ENCODE data around the gene MTMR11.
A peak's percentile ranks its signal among the peaks of the same experiment; 100 is the strongest.
"Not testable (repeated sequence)": the region's sequence is repeated elsewhere in the genome, so short reads cannot be mapped to it uniquely, and the experiment has no call there.

Gene MTMR11

DNA sequence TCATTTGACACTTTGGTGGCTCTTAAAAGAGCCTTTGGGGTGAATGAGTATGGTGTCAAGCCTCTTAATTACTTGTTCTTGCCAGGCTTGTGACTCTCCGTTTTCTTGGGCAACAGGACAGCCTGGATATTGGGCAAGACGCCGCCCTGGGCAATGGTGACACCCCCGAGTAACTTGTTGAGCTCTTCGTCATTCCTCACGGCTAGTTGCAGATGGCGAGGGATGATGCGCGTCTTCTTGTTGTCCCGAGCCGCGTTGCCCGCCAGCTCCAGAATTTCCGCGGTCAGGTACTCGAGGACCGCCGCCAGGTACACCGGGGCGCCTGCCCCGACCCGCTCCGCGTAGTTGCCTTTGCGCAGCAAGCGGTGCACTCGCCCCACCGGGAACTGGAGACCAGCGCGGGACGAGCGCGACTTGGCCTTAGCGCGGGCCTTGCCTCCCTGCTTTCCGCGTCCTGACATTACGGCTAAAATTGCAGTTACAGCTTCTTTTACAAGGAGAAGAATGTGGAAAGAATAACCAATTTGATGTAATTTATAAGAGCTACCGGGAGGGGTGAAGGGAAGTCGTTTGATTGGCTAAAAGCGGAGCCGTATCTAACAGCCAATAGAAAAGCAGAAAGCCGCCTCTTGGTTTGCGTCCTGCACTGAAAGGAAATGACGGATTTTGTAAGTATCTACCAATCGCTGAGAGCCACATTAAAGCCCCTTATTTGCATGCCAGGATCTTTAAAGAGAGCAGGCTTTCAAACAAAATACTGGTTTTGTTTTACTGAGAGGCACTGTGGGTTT lies 49.0 kb downstream of the MTMR11 start:
- POLR2A ChIA-PET: interaction anchor here (0.7 to 5.4 kb wide), 46 partner anchors 9 to 691 kb away, joined by 3 to 133 read pairs (median 5); partner anchors contain the start of genes BOLA1, MCL1, MTMR11 and OTUD7B
- CTCF ChIA-PET: interaction anchor here (0.6 to 1.0 kb wide), 3 partner anchors 54 to 758 kb away, joined by 3 read pairs; no protein-coding TSS in a partner anchor
- TF ChIP-seq, protein P1, sequence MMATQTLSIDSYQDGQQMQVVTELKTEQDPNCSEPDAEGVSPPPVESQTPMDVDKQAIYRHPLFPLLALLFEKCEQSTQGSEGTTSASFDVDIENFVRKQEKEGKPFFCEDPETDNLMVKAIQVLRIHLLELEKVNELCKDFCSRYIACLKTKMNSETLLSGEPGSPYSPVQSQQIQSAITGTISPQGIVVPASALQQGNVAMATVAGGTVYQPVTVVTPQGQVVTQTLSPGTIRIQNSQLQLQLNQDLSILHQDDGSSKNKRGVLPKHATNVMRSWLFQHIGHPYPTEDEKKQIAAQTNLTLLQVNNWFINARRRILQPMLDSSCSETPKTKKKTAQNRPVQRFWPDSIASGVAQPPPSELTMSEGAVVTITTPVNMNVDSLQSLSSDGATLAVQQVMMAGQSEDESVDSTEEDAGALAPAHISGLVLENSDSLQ (IDR thresholded peaks at IDR 0.05): peak; percentile 15
- TF ChIP-seq FOXM1 (IDR thresholded peaks at IDR 0.05; ENCODE audit: borderline replicate concordance) (no peak), L3MBTL2 (conservative IDR thresholded peaks at IDR 0.05) (peak; percentile 26; the same call in 1 of the 2 replicates)
- DNase-seq (ENCODE audit: extremely low spot score): peak; percentile 76

DNA sequence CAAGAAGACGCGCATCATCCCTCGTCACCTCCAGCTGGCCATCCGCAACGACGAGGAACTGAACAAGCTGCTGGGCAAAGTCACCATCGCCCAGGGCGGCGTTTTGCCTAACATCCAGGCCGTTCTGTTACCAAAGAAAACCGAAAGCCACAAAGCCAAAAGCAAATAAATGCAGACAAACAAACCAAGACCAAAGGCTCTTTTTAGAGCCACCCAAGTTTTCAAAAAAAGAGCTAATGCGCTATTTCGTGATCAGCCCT lies 49.6 kb downstream of the MTMR11 start:
- ChIA-PET POLR2A (interaction anchor here (0.7 to 5.4 kb wide), 44 partner anchors 10 to 692 kb away, joined by 3 to 133 read pairs (median 5); partner anchors contain the start of genes BOLA1, MCL1, MTMR11 and OTUD7B), CTCF (interaction anchor here (0.9 to 1.0 kb wide), 2 partner anchors 37 to 55 kb away, joined by 3 to 4 read pairs; no protein-coding TSS in a partner anchor)
- DNase-seq (ENCODE audit: extremely low spot score): not testable (repeated sequence)

DNA sequence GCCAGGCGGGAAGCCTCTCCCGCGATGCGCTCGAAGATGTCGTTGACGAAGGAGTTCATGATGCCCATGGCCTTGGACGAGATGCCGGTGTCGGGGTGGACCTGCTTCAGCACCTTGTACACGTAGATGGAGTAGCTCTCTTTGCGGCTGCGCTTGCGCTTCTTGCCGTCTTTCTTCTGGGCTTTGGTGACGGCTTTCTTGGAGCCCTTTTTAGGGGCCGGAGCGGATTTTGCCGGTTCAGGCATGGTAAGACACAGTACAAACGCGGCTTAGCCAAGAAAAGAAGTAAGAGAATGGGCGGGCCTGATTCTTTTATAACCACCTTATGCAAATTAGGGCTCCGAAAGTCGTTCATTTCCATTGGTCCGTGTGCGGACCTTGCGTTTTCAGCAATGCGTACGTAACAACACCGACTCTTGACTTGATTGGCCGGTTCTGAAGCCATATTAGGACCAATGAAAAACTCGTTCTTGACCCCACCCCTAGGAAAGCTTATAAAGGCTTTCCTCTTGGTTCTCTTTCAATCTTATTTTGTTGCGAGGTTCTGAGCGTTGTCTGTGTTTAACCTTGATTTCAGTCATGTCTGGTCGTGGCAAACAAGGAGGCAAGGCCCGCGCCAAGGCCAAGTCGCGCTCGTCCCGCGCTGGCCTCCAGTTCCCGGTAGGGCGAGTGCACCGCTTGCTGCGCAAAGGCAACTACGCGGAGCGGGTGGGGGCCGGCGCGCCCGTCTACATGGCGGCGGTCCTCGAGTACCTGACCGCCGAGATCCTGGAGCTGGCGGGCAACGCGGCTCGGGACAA lies 50.1 kb downstream of the MTMR11 start:
- POLR2A ChIA-PET: interaction anchor here (0.6 to 5.4 kb wide), 46 partner anchors 10 to 693 kb away, joined by 3 to 133 read pairs (median 4); partner anchors contain the start of genes BOLA1, MCL1, MTMR11 and OTUD7B
- peak; percentile 91 for DNase-seq (ENCODE audit: extremely low spot score)
- peak; percentile 74 for TF ChIP-seq NFRKB (IDR thresholded peaks at IDR 0.05)
- TF ChIP-seq FOXA1 (IDR thresholded peaks at IDR 0.05): no peak
- TF ChIP-seq ARNT (IDR thresholded peaks at IDR 0.05): no peak
- TF ChIP-seq HDGF (IDR thresholded peaks at IDR 0.05; ENCODE audit: borderline replicate concordance): no peak
- TF ChIP-seq CTBP1 (IDR thresholded peaks at IDR 0.05; ENCODE audit: borderline replicate concordance): no peak
- TF ChIP-seq, protein P1 (IDR thresholded peaks at IDR 0.05): peak; percentile 48
- TF ChIP-seq ELF4 (IDR thresholded peaks at IDR 0.05): peak; percentile 90
- peak; percentile 87 for TF ChIP-seq L3MBTL2 (conservative IDR thresholded peaks at IDR 0.05)
- no peak for TF ChIP-seq SP1 (IDR thresholded peaks at IDR 0.05)
- CTCF ChIA-PET: interaction anchor here (0.9 to 1.1 kb wide), 3 partner anchors 37 to 300 kb away, joined by 3 to 4 read pairs (median 3); no protein-coding TSS in a partner anchor

DNA sequence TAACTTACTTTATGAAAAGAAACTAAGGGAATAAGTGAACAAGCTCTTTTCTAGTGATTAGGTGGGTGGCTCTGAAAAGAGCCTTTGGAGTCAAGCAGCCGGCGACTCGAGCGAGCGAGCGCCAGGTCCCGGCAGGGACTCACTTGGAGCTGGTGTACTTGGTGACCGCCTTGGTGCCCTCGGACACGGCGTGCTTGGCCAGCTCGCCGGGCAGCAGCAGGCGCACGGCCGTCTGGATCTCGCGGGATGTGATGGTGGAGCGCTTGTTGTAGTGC lies 50.6 kb downstream of the MTMR11 start:
- DNase-seq (ENCODE audit: extremely low spot score): not testable (repeated sequence)
- CTCF ChIA-PET: interaction anchor here (1.0 to 1.1 kb wide), 2 partner anchors 36 to 301 kb away, joined by 3 read pairs; no protein-coding TSS in a partner anchor

DNA sequence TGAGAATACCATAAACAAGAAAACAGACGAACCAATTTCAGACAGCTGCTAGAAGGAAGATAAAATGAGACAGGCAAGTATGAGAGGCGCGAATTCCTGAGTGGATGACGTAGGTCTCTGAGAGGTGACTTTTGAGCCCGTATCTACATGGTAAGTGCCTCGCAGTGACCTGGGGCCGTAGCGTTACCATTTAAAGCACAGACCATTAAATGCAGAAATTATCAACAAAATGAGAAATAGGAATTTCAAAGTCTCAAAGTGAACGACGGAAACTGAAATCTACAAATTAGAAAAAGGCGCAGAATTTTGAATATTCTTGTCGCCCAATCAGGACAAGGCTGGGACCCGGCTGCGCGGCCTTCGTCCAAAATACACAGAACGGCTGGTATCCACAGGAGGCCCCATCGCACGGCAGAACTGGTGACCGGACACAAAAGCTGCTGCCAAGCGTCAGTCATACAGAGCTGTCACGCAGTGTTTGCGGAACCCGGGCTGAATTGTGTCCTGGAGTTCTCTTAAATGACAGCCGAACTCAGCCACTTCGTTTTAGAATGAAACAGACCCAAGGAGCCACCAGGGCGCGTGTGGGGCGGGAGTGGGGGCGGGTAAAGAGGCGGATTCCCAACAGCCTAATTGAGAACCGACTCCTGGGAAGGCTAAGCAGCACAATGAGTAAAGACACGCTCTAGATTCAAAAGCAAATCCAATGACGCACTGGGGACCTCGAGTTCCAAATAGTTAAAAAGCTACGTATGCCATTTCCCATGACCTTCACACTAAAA lies 51.1 kb downstream of the MTMR11 start:
- POLR2A ChIA-PET: interaction anchor here (0.6 to 5.4 kb wide), 25 partner anchors 9 to 353 kb away, joined by 3 to 133 read pairs (median 14); partner anchors contain the start of genes BOLA1, MTMR11, SF3B4 and VPS45
- DNase-seq (ENCODE audit: extremely low spot score): peak; percentile 67
- TF ChIP-seq SUZ12 (IDR thresholded peaks at IDR 0.05) (no peak), ARNT (IDR thresholded peaks at IDR 0.05) (peak; percentile 72; the same call in 1 of the 2 replicates)
- TF ChIP-seq, protein P1 (IDR thresholded peaks at IDR 0.05): peak; percentile 93
- CTCF ChIA-PET: interaction anchor here (1.1 kb wide), 1 partner anchor 302 kb away, joined by 3 read pairs; no protein-coding TSS in a partner anchor

More for the DNA sequence above, 50.6 kb downstream of the MTMR11 start:
- POLR2A ChIA-PET: interaction anchor here (0.6 to 5.4 kb wide), 32 partner anchors 9 to 353 kb away, joined by 3 to 133 read pairs (median 12); partner anchors contain the start of genes BOLA1, MTMR11, OTUD7B and SF3B4

DNA sequence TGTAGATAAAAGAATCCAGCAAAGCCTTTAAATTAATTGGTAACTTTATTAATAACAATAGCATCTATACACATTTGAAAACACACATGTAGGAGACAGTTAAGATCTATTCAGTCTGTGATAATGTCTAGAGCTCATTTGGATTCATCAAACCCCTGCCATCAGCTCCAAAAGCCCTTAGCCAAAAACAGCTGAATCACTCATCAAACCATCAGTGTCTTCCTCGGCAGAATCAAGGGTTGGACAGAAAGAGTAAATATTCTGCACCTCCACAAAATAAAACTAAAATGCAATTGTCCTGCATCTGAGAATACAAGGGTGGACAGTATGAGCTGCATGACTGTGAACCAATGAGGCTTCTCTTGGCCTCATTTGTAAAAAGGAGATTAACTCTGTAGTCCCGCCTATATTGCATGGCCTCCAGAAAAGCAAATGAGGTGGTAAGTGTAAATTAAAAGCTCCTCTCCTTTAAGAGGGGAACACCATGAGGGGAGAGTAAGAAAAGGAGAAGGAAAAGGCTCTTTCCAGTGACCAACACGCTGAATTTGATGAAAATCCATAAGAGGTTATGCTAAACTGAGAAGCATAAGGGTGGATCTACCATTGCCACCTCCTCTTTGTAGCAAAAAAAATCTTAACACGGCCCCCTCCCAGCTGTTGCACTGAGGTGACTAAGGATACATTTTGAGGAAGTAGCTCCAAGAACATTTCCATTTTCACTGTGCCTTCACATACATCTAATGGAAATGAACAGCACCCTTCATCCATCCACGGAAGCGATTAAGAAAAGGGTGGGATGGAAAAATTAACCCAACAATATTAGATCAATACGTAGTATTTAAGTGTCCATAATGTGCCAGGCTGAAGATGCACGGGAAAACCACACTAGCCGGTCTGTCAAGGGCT lies 52.0 kb downstream of the MTMR11 start:
- ChIA-PET POLR2A (interaction anchor here (0.9 to 5.4 kb wide), 9 partner anchors 8 to 124 kb away, joined by 3 to 133 read pairs (median 21); partner anchors contain the start of genes BOLA1 and MTMR11), CTCF (no interaction called here)
- DNase-seq (ENCODE audit: extremely low spot score): no peak
- TF ChIP-seq SP1 (IDR thresholded peaks at IDR 0.05) (no peak), L3MBTL2 (conservative IDR thresholded peaks at IDR 0.05) (peak; percentile 6; the same call in 1 of the 2 replicates)
- TF ChIP-seq, protein P1 (IDR thresholded peaks at IDR 0.05): peak; percentile 82
